ENCODE measurements around the gene BCL2L2.

DNA sequence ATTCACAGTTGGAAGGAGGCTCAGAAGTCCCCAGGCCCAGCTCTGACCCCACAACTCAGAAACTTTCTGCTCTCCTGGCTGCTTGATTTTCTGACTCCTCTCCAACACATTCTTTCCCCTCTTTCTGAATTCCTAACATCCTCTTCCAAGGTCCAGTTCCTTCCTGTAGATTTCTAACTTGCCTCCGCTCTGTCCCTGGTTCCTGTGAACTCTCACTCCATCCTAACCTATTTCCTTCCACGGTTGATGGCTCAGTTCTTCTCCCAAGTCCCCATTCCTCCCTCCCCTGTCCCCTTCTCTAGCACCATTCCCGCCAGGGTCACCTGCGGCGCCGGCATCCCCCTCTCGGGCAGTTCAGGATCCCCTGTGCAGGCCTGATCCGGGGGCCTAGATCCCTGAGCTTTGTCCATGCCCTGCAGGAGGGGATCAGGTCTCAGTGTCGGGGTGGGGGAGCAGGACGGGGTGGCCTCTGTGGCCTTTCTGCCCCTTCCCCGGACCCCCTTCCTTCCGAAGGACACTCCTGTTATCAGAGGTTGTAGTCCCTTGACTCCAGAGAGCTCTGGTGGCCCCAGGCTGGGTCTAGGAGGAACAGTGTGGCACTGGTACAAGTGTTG is 52.0 kb downstream of the BCL2L2 start:
- TF ChIP-seq, protein P1, sequence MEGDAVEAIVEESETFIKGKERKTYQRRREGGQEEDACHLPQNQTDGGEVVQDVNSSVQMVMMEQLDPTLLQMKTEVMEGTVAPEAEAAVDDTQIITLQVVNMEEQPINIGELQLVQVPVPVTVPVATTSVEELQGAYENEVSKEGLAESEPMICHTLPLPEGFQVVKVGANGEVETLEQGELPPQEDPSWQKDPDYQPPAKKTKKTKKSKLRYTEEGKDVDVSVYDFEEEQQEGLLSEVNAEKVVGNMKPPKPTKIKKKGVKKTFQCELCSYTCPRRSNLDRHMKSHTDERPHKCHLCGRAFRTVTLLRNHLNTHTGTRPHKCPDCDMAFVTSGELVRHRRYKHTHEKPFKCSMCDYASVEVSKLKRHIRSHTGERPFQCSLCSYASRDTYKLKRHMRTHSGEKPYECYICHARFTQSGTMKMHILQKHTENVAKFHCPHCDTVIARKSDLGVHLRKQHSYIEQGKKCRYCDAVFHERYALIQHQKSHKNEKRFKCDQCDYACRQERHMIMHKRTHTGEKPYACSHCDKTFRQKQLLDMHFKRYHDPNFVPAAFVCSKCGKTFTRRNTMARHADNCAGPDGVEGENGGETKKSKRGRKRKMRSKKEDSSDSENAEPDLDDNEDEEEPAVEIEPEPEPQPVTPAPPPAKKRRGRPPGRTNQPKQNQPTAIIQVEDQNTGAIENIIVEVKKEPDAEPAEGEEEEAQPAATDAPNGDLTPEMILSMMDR (IDR thresholded peaks at IDR 0.05) = no peak
- no peak for TF ChIP-seq POLR2A (IDR thresholded peaks at IDR 0.05)
